Cardiac septum (tissue), 1 donor: ENCODE measurements around the gene AIFM1. TPM values are rescaled to one million over a fixed set of nuclear protein-coding genes. Genes with fewer than 3 reads are reported as not detected.

Experiments
- DNase-seq: peaks from one replicate; pipeline ENCODE4 v3.0.0-alpha.2; 2020; ENCODE audit warnings: low spot score
- intact Hi-C: fragments of 100-400 bp; cut with DNase I; formaldehyde crosslinking; loops from one replicate; pipeline ENCODE4 v1.14.0; 2022
- long read RNA-seq: library from polyadenylated mRNA; unstranded; transcript quantifications from one replicate; pipeline ENCODE4 v2.0.0, GENCODE V29; 2021
- total RNA-seq: library from RNA; stranded (reverse); fragmentation: NEBNext Ultra II Directional; extraction: Animal tissue kit (Norgen Biotek cat#: 25700); gene quantifications from one replicate; pipeline ENCODE4 v1.2.1, GENCODE V29; 2021
- donor health status: DM: no; HTN: no; CAD: no.

The AIFM1 gene
- total RNA-seq, result 97.3 TPM
- long read RNA-seq, transcript AIFM1-201 (16 exons, 2,260 nt), result major isoform, 235 of 283 reads
- long read RNA-seq, partial matches to known transcripts, result 38 of 283 reads
- long read RNA-seq, other reads (novel, unspliced or antisense), result 10 of 283 reads

DNA sequence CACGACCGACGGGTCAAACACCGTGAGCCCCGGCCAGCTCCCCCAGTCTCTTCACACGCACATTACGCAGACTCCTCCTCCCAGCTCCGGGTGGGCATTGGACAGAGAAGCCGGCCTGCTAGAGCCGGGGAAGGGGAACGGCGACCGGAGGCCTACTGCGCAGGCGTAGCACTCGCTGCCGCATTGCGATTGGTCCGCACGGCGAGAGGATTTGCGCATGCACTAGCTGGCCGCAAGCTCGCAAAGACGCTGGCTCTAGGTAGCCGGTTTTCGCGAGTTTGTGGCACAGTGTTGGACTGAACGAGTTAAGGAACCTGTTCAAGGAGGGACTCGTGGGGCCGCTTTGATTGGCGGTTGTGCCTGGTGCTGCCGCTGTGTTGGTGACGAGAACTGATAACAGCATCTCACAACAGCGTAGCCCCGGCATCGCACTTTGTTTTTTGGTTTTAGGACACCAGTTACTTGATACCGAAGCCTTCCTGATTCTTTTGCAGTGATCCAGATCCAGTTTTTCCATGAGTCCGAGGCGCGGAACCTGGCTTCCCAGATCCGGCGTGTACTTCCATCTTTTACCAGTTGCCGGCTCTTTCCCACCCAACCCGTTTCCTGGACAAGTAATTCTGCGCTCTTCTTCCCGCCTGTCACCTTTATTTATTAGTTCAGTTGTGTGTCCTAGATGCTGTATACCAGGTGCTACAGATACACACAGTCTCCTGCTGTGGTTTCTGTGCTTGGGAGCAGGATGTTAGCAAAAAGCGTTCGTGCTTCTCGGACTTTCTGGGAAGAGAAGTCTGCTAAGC is at the start of gene AIFM1:
TSS of gene AIFM1 (minus strand) at position 139 of the 800 bp plus-strand sequence. CDS start 185 bp downstream, outside the sequence.
- intact Hi-C loops, result no loop called here
- DNase-seq, result peak; percentile 94

GRCh38 chrX:130213376-130213775 is 47.7 kb upstream of the AIFM1 start:
- intact Hi-C loops, result no loop called here
- DNase-seq, result no peak

- intact Hi-C loops, result no loop called here
- DNase-seq, result no peak
Observed at GRCh38 chrX:130212371-130212770, 46.7 kb upstream of the AIFM1 start.

DNA sequence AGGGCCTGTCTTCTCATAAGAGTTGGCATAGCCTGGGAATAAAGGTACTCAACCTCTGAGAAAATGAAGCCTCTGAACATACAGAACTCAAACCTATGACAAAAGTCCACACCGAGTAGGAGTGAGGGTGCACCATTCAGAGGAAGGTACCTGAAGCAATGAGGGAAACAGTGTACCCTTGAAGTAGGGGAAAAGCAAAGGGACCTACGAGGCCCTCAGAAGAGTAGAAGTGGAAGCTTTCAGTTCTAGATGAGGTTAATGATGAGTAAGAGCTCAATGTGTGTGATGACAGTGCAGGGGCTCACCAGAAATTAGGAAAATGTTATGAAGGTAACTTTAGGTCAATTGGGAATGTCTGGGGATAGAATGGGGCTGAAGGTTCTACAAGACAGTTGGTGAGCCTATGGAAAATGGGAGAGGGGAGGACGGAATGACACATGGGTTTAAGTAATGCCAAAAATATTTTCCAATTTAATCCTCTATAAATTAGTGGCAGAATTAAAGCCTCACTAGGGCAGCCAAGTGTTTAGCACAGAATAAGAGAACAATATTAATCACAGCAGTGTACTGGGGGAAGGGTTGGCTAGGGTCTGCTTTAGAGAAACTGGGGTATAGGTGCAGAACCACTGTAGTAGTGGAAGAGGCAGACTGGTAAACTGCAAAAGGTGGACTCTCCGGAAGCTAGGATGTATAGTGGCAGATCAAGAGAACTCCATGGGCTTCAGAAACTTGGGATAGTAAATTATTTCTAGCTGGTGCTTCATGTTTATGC is 46.0 kb upstream of the AIFM1 start:
- intact Hi-C loops, result no loop called here
- no peak for DNase-seq

GRCh38 chrX:130204647-130205046 is 39.0 kb upstream of the AIFM1 start:
- intact Hi-C loops, result no loop called here

DNA sequence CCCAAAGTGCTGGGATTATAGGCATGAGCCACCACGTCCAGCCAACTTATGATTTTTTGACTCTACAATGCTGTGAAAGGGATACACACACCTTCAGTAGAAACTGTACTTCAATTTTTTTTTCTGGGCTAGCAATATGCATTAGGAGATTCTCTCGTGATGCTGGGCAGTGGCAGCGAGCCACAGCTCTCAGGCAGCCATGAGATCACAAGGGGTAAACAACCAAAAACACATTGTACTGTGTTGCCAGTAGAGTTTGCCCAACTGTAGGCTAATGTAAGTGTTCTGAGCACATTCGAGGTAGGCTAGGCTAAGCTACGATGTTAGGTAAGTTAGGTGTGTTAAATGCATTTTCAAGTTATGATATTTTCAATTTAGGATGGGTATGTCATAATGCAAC is 31.8 kb upstream of the AIFM1 start:
- DNase-seq, result no peak
- intact Hi-C loops, result no loop called here

More at GRCh38 chrX:130204647-130205046, 39.0 kb upstream of the AIFM1 start:
- no peak for DNase-seq

- no peak for DNase-seq
- intact Hi-C loops, result no loop called here
Observed at GRCh38 chrX:130196466-130196865, 30.8 kb upstream of the AIFM1 start.

- intact Hi-C loops, result no loop called here
- no peak for DNase-seq
Observed at GRCh38 chrX:130190801-130191200, 25.2 kb upstream of the AIFM1 start.

DNA sequence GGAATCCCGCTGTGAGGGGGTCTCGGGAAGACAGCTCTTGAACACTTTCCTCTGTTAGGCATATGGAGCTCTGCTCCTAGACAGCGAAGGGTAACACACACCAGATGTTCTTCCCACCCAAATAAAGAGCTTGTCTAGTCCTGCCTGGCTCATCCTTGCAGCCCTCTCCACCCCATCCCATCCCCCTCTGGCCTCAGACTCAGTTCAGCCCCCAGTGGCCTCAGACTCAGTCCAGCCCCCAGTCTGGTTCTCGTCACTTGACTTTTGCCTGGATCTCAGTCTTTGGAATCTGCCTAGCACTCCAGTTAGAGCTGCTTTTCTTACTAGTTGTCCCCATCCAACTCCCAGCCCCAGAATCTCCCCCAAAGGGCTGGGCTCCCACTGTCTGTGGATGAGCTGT is 21.0 kb upstream of the AIFM1 start:
- intact Hi-C loops, result no loop called here
- no peak for DNase-seq

- DNase-seq, result no peak
- intact Hi-C loops, result no loop called here
Observed at GRCh38 chrX:130184857-130185256, 19.2 kb upstream of the AIFM1 start.

- intact Hi-C loops, result no loop called here
- no peak for DNase-seq
Observed at GRCh38 chrX:130184168-130184567, 18.5 kb upstream of the AIFM1 start.

DNA sequence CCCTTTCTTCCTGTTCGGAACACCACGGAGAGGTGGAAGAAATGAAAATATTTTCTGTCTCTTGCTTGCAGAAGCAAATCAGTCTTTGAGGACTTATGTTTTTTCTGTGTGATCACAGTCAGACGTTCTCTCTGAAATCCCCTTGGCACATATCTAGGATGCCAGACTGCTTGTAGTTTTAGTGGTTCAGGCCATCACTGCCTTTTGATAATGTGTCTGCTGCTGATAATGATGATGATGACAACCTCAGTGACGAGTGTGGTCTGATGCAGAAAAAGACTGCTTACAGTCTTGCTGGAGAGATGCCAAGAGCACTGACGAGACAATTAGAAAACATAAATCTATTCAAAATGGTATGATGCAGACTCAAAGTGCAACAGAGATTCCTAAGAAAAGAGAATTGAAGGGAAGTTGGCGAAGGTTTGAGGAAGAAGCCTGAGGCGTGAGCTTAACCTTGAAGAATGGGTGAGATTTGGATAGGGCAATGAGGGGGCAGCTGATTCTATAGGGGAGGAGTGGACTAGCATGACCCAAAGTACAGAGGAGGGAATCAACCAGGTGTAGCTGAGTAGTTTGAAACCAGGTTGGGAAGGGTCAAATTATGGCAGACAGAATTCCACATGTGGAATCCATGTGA is 14.1 kb upstream of the AIFM1 start:
- no peak for DNase-seq
- intact Hi-C loops, result loop anchor here (10.0 kb wide), 1 partner anchor 275 kb away; the partner anchor contains the start of gene UTP14A

- intact Hi-C loops, result loop anchor here (10.0 kb wide), 1 partner anchor 274 kb away; the partner anchor contains the start of gene UTP14A
- no peak for DNase-seq
Observed at GRCh38 chrX:130179170-130179569, 13.5 kb upstream of the AIFM1 start.

GRCh38 chrX:130176942-130177341 is 11.3 kb upstream of the AIFM1 start:
- intact Hi-C loops, result loop anchor here (10.0 kb wide), 1 partner anchor 272 kb away; the partner anchor contains the start of gene UTP14A
- DNase-seq, result no peak

DNA sequence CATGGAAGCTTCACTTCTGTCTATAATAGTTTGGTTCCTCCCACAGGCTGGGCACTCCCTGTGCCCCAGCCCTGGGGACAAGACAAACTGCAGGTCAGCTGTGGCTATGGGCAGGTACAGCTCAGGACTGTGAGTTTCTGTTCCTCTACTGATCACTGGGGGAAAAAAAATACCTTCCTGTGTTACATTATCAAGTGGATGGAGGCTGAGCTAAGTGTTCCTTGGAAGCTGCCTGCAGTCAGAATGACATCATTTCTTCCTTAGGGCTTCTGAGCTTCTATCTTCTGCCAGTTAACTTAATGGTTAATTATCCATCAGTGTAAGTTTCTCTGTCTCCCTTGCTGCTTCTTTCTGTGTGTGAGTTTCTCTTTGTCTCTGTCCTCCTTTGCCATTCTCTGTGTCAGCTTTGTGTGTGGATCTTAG is 10.7 kb upstream of the AIFM1 start:
- intact Hi-C loops, result loop anchor here (10.0 kb wide), 1 partner anchor 272 kb away; the partner anchor contains the start of gene UTP14A

DNA sequence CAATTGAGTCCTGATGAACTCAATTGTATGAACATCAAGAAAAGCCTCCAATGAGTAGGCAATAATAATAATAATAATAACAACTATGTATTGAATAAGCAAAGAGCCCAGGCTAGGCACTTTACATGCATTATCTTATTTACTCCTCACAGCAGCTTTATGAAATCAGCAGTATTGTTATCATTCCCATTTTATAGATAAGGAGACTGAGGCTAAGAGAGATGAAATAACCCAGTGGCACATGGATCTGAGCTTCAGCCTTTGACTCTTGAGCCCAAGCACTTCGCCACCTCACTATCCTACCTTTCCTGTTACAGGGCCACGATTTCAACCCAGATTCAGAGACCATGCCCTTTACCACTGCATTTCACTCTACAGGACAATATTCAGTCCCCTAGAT is 9.3 kb upstream of the AIFM1 start:
- intact Hi-C loops, result loop anchor here (5.0 to 10.0 kb wide), 2 partner anchors 53 to 270 kb away; partner anchors contain the start of gene UTP14A
- DNase-seq, result no peak

More for the DNA sequence above, 10.7 kb upstream of the AIFM1 start:
- DNase-seq, result no peak

- DNase-seq, result no peak
- intact Hi-C loops, result loop anchor here (5.0 to 10.0 kb wide), 2 partner anchors 52 to 269 kb away; partner anchors contain the start of gene UTP14A
Observed at GRCh38 chrX:130174045-130174704, 8.5 kb upstream of the AIFM1 start.

DNA sequence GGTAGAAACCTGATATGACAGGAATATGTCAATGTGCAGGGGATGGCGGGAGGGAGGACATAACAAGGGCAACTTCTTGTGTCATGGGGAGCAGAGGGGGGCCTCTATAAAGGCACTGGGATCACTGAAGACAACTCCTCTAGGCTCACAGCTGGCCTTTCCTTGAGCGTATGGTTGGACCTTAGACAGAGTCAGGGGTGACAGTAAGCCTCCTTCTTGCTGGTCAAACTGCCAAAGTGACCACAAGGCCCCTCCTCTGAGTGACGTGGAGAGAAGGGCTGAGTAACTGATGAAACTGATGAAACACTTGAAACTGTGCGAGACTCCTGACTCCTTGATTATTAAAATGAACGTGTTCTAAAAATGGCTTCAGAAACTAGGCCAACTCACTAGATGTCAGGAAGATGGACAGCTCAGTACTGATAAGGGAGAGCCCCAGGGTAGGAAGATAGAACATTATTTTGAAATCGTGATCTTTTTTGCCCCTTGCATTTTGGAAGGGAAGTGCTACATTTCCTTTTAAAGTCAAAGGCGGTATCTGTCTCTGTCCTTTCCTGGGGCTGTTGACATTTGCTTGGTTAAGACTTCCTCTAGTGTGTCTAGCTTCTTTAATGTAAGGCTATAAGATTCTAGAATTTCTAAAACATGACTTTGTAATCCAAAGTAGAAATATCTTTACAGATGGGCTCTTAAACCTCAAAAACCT is 7.7 kb upstream of the AIFM1 start:
- intact Hi-C loops, result loop anchor here (5.0 to 10.0 kb wide), 2 partner anchors 51 to 269 kb away; partner anchors contain the start of gene UTP14A
- DNase-seq, result no peak
